ENCODE data around the gene DRC1.

Gene DRC1

GRCh38 chr2:26477911-26478253, 76.2 kb downstream of the DRC1 start, which contains the start of gene OTOF:
Gene OTOF (minus strand): TSS chr2:26478124.
- DNase-seq (ENCODE audit: low read depth in 2 of 2), result no peak

- no peak for DNase-seq (ENCODE audit: low read depth in 2 of 2)
These were observed 76.6 kb downstream of the DRC1 start for GRCh38 chr2:26478366-26478765.

- DNase-seq (ENCODE audit: low read depth in 2 of 2), result no peak
These were observed 77.5 kb downstream of the DRC1 start for GRCh38 chr2:26479131-26479788.

- no peak for DNase-seq (ENCODE audit: low read depth in 2 of 2)
These were observed 78.3 kb downstream of the DRC1 start for GRCh38 chr2:26479789-26480565.

DNA sequence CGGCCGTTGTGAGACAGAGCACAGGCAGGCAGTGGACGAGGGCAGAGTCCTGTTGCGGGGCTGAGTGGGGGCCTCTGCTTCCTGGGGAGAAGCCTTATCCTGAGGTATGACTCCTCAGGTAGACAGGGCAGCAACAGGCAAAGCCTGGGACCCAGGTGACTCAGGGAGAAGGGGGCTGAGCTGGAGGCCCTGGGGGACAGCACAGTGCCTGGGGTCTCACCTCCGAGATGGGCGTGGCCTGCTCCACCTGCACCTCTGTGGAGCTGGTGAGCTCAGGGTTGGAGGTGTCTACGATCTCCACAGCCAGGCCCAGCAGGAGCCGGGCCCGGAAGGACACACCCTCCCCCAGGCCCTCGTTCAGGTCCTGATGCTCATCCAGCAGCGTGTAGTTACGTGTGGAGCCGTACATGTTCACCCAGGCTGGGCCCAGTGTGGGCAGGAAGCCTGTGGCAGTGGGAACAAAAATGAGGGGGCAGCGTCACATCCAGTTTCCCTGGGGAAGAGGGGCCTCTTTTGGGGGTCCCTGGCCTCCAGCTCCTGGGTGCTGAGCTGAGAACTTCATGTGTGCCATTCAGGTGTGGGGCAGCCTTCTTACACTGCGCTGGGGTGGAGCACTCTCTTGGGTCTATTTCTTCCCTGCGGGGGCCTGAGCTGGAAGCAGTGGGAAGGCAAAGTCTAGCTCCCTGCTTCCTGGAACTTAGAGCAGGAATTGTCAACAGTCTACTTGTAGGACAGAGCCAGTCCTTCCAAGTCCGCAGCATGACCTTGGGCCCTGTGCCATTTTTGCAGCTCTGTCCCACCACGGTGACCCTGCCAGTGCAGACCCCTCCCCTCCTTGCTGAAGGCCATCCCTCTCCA, 79.1 kb downstream of the DRC1 start:
- no peak for DNase-seq (ENCODE audit: low read depth in 2 of 2)

- DNase-seq (ENCODE audit: low read depth in 2 of 2), result no peak
These were observed 80.0 kb downstream of the DRC1 start for GRCh38 chr2:26481706-26482105.

GRCh38 chr2:26482211-26483026, 80.7 kb downstream of the DRC1 start:
- DNase-seq (ENCODE audit: low read depth in 2 of 2), result no peak

DNA sequence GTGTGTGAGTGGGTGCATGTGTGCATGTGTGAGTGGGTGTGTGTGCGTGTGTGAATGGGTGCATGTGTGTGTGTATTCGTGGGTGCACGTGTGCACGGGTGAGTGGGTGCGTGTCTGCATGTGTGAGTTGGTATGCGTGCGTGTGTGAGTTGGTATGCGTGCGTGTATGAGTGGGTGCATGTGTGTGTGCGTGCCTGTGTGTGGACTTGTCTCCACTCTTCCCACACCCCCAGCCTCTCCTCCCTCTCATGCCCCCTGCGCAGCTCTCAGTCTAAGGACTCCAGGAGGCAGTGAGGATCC, 81.3 kb downstream of the DRC1 start:
- no peak for DNase-seq (ENCODE audit: low read depth in 2 of 2)

DNA sequence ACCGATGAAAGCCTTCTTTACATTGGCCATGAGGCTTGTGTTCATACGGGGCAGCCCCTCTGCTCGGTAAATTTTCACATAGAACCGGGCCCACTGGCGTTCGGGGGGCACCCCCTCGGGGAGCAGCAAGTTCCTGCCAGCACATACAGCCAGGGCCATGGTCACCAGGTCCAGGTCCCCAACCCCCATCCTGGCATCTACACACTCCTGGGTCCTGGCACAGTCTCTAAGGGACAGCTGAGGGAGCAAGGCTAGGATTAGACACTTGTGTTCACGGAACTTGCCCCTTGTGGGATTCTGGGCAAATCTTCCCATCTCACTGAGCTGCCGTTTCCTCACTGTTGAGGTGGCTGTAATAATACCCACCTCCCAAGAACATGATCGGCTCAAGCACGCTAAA, 81.8 kb downstream of the DRC1 start:
- no peak for DNase-seq (ENCODE audit: low read depth in 2 of 2)

DNA sequence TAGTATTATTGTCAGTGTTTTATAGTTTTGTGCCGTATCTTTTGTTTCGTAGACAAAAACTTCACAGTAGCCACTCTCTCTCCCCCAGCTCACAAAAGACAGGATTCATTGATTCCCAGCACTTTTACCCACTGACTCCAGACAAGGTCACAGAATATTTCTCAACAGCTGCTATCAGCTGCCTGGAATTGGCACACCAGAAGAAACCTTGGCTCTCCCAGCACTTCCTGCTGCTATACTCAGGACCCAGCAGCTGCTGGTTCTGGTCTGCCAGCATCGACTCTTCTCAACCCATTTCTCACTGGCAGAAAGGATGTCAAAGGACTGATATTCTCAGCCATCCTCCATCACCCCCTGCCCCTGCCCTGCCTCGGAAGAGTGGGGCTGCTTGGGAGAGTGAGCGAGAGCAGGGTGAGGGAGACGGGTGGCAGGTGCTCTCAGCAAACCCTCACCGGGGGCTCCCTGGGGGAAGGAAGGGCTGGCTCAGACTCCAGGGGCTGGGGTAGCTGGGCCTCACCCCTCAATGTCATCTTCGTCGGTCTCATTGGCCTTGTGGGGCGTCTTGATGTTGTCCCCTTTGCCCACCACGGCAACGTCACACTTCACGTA, 82.3 kb downstream of the DRC1 start:
- DNase-seq (ENCODE audit: low read depth in 2 of 2), result no peak

- DNase-seq (ENCODE audit: low read depth in 2 of 2), result no peak
These were observed 82.9 kb downstream of the DRC1 start for GRCh38 chr2:26484579-26484978.

- DNase-seq (ENCODE audit: low read depth in 2 of 2), result no peak
These were observed 83.4 kb downstream of the DRC1 start for GRCh38 chr2:26485099-26485498.

GRCh38 chr2:26485725-26486418, 84.2 kb downstream of the DRC1 start:
- no peak for DNase-seq (ENCODE audit: low read depth in 2 of 2)

GRCh38 chr2:26486789-26487188, 85.1 kb downstream of the DRC1 start:
- no peak for DNase-seq (ENCODE audit: low read depth in 2 of 2)

DNA sequence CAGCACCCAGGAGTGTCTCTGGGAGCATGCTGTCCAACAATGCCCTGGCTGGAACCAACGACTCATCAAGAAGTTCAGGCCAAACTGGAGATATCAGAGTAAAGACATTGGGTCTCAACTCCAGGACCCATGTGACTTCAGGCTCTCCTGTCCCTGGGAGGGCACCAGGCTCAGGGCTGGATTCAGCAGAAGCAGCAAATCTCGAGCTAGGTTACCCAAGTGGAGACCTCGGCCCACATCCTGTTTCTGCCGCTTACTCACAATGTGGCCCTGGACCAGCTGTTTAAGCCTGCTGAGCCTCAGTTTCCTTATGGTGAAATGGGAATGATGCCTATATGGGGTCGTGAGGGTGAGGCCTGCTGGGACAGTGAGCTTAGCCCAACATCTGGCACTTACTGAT, 85.5 kb downstream of the DRC1 start:
- DNase-seq (ENCODE audit: low read depth in 2 of 2), result no peak

- no peak for DNase-seq (ENCODE audit: low read depth in 2 of 2)
These were observed 86.9 kb downstream of the DRC1 start for GRCh38 chr2:26488463-26489212.

DNA sequence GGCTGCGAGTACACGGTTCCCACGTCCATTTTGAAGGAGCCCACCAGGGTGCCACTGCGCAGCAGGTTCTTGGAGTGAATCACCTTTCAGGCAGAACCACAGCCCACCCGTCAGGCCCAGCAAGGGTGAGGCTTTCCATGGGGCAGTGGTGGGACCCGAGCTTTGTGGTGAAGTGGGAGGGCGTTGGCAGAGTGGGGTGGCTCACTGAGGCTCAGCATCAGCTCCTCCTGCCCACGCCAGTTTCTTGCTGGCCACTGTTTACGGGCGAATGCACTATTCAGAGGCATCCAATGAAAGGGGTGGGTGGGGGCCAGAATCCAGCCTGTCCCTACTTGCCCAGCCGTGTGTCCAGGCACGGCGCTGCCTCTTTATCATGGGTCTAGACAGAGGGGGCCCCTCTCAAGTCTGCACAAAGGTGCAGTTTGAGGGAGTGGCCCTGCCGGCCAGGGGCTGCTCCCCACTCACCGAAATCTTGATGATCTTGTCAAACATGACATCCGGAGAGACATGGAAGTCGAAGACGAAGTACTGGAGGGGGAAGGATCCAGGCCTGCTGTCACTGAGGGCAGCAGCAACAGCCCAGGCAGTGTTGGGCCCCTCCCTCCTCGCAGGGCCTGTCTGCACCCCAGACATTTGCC, 87.6 kb downstream of the DRC1 start:
- DNase-seq (ENCODE audit: low read depth in 2 of 2), result no peak

GRCh38 chr2:26491563-26492167, 89.9 kb downstream of the DRC1 start:
- DNase-seq (ENCODE audit: low read depth in 2 of 2), result no peak

Data from fibroblast of skin of left biceps (primary cell).